Measurements from ENCODE around the gene CXCR2.
A peak's percentile ranks its signal among the peaks of the same experiment; 100 is the strongest.
"Not testable (repeated sequence)": the region's sequence is repeated elsewhere in the genome, so short reads cannot be mapped to it uniquely, and the experiment has no call there.

CXCR2 gene

GRCh38 chr2:218125626-218126080 lies at the start of gene CXCR2:
TSS of gene CXCR2 (plus strand) at chr2:218126028. CDS start at chr2:218134802, 8,774 bp downstream.
- no peak within 1 kb of the TSS for H3K4me3 ChIP-seq (ENCODE audit: low read depth, low read length)
- DNase-seq (ENCODE audit: low read depth): no peak

- DNase-seq (ENCODE audit: low read depth): no peak
- no peak overlapping the region for H3K4me3 ChIP-seq (ENCODE audit: low read depth, low read length)
Measured at GRCh38 chr2:218077464-218078216, 48.2 kb upstream of the CXCR2 start.

- no peak overlapping the region for H3K4me3 ChIP-seq (ENCODE audit: low read depth, low read length)
- no peak for DNase-seq (ENCODE audit: low read depth)
Measured at GRCh38 chr2:218079943-218080913, 45.6 kb upstream of the CXCR2 start.

- H3K4me3 ChIP-seq (ENCODE audit: low read depth, low read length): no peak overlapping the region
- no peak for DNase-seq (ENCODE audit: low read depth)
Measured at GRCh38 chr2:218081063-218081462, 44.8 kb upstream of the CXCR2 start.

- peak; percentile 66 for DNase-seq (ENCODE audit: low read depth)
Measured at GRCh38 chr2:218081695-218082094, 44.1 kb upstream of the CXCR2 start.

GRCh38 chr2:218082586-218083351 lies 43.1 kb upstream of the CXCR2 start:
- H3K4me3 ChIP-seq (ENCODE audit: low read depth, low read length): no peak overlapping the region
- DNase-seq (ENCODE audit: low read depth): no peak

More at GRCh38 chr2:218081695-218082094, 44.1 kb upstream of the CXCR2 start:
- no peak overlapping the region for H3K4me3 ChIP-seq (ENCODE audit: low read depth, low read length)

GRCh38 chr2:218083352-218083676 lies 42.5 kb upstream of the CXCR2 start:
- DNase-seq (ENCODE audit: low read depth): no peak
- H3K4me3 ChIP-seq (ENCODE audit: low read depth, low read length): no peak overlapping the region

- no peak overlapping the region for H3K4me3 ChIP-seq (ENCODE audit: low read depth, low read length)
- no peak for DNase-seq (ENCODE audit: low read depth)
Measured at GRCh38 chr2:218086478-218086877, 39.4 kb upstream of the CXCR2 start.

GRCh38 chr2:218089259-218089658 lies 36.6 kb upstream of the CXCR2 start:
- H3K4me3 ChIP-seq (ENCODE audit: low read depth, low read length): no peak overlapping the region
- DNase-seq (ENCODE audit: low read depth): no peak

GRCh38 chr2:218091746-218092145 lies 34.1 kb upstream of the CXCR2 start:
- no peak for DNase-seq (ENCODE audit: low read depth)
- H3K4me3 ChIP-seq (ENCODE audit: low read depth, low read length): no peak overlapping the region

GRCh38 chr2:218093879-218094278 lies 31.9 kb upstream of the CXCR2 start:
- DNase-seq (ENCODE audit: low read depth): no peak
- no peak overlapping the region for H3K4me3 ChIP-seq (ENCODE audit: low read depth, low read length)

GRCh38 chr2:218095853-218096252 lies 30.0 kb upstream of the CXCR2 start:
- DNase-seq (ENCODE audit: low read depth): no peak
- no peak overlapping the region for H3K4me3 ChIP-seq (ENCODE audit: low read depth, low read length)

- DNase-seq (ENCODE audit: low read depth): no peak
- no peak overlapping the region for H3K4me3 ChIP-seq (ENCODE audit: low read depth, low read length)
Measured at GRCh38 chr2:218097975-218098374, 27.9 kb upstream of the CXCR2 start.

GRCh38 chr2:218108834-218109233 lies 17.0 kb upstream of the CXCR2 start:
- H3K4me3 ChIP-seq (ENCODE audit: low read depth, low read length); DNase-seq (ENCODE audit: low read depth): not testable (repeated sequence)

GRCh38 chr2:218121789-218122188 lies 4.0 kb upstream of the CXCR2 start:
- H3K4me3 ChIP-seq (ENCODE audit: low read depth, low read length); DNase-seq (ENCODE audit: low read depth): not testable (repeated sequence)

- not testable (repeated sequence) for DNase-seq (ENCODE audit: low read depth); H3K4me3 ChIP-seq (ENCODE audit: low read depth, low read length)
Measured at GRCh38 chr2:218122286-218122685, 3.5 kb upstream of the CXCR2 start.

- no peak overlapping the region for H3K4me3 ChIP-seq (ENCODE audit: low read depth, low read length)
- no peak for DNase-seq (ENCODE audit: low read depth)
Measured at GRCh38 chr2:218123986-218124385, 1.8 kb upstream of the CXCR2 start.

- DNase-seq (ENCODE audit: low read depth): no peak
Measured at GRCh38 chr2:218125095-218125494, 733 bp upstream of the CXCR2 start.

GRCh38 chr2:218127929-218128455 lies 2.2 kb downstream of the CXCR2 start:
- no peak for DNase-seq (ENCODE audit: low read depth)
- H3K4me3 ChIP-seq (ENCODE audit: low read depth, low read length): no peak overlapping the region

More at GRCh38 chr2:218125095-218125494, 733 bp upstream of the CXCR2 start:
- H3K4me3 ChIP-seq (ENCODE audit: low read depth, low read length): no peak overlapping the region
